T-helper 9 cell (primary cell): ENCODE data around the gene TRIM71.
"Not testable (repeated sequence)": the region's sequence is repeated elsewhere in the genome, so short reads cannot be mapped to it uniquely, and the experiment has no call there.

Experiments
- DNase-seq: peaks from one replicate; pipeline ENCODE4 v3.0.0-alpha.2; 2020

The TRIM71 gene

GRCh38 chr3:32892625-32893598, 75.1 kb downstream of the TRIM71 start:
- DNase-seq = no peak

- DNase-seq = no peak
These were observed 77.2 kb downstream of the TRIM71 start for GRCh38 chr3:32894977-32895376.

- DNase-seq = no peak
These were observed 77.9 kb downstream of the TRIM71 start for GRCh38 chr3:32895701-32896100.

- no peak for DNase-seq
These were observed 78.3 kb downstream of the TRIM71 start for GRCh38 chr3:32896143-32896542.

GRCh38 chr3:32897001-32897601, 79.3 kb downstream of the TRIM71 start:
- DNase-seq = no peak

- DNase-seq = no peak
These were observed 80.3 kb downstream of the TRIM71 start for GRCh38 chr3:32897981-32898623.

- no peak for DNase-seq
These were observed 81.5 kb downstream of the TRIM71 start for GRCh38 chr3:32899265-32899664.

- no peak for DNase-seq
These were observed 83.5 kb downstream of the TRIM71 start for GRCh38 chr3:32901005-32901932.

- peak; percentile 4 for DNase-seq
These were observed 85.1 kb downstream of the TRIM71 start for GRCh38 chr3:32902887-32903371.

- DNase-seq = no peak
These were observed 86.2 kb downstream of the TRIM71 start for GRCh38 chr3:32903953-32904352.

GRCh38 chr3:32909999-32910398, 92.2 kb downstream of the TRIM71 start:
- DNase-seq = no peak

- DNase-seq = no peak
These were observed 93.2 kb downstream of the TRIM71 start for GRCh38 chr3:32910954-32911353.

GRCh38 chr3:32912046-32912445, 94.2 kb downstream of the TRIM71 start:
- no peak for DNase-seq

GRCh38 chr3:32913790-32914446, 96.1 kb downstream of the TRIM71 start:
- no peak for DNase-seq

- DNase-seq = no peak
These were observed 102.1 kb downstream of the TRIM71 start for GRCh38 chr3:32919920-32920319.

- DNase-seq = no peak
These were observed 104.3 kb downstream of the TRIM71 start for GRCh38 chr3:32922078-32922477.

- DNase-seq = no peak
These were observed 112.4 kb downstream of the TRIM71 start for GRCh38 chr3:32930161-32930560.

GRCh38 chr3:32931273-32931672, 113.5 kb downstream of the TRIM71 start:
- DNase-seq = not testable (repeated sequence)

- DNase-seq = no peak
These were observed 116.4 kb downstream of the TRIM71 start for GRCh38 chr3:32934150-32934742.

- no peak for DNase-seq
These were observed 119.5 kb downstream of the TRIM71 start for GRCh38 chr3:32937331-32937730.
